Left lung (tissue), 10 donors: Measurements from ENCODE around the gene ZNF503. TPM values are rescaled to one million over a fixed set of nuclear protein-coding genes. Genes with fewer than 3 reads are reported as not detected.

Experiments
- ATAC-seq: fragments of 200-7000 bp; cut with Tn5 transposase; one replicate; pipeline ENCODE4 v1.9.1; 2020; ENCODE audit warnings: moderate library complexity
- DNase-seq, 4 donors: peaks; one replicate each; pipeline ENCODE4 v3.0.0-alpha.2; 2013 to 2020
- H3K27ac ChIP-seq, 2 donors: fragments of 200-600 bp; sonication (generic) in 1 of 2; one replicate each; pipeline versions ENCODE4 v1.5.0 to v1.8.0; 2020 to 2021
- H3K27me3 ChIP-seq, 2 donors: fragments of 200-600 bp; sonication (generic) in 1 of 2; one replicate each; pipeline versions ENCODE4 v1.5.0 to v1.8.0; 2020 to 2021
- H3K36me3 ChIP-seq, 2 donors: fragments of 200-600 bp; sonication (generic) in 1 of 2; one replicate each; pipeline versions ENCODE4 v1.5.0 to v1.8.0; 2020 to 2021
- H3K4me1 ChIP-seq, 2 donors: fragments of 200-600 bp; one replicate each; pipeline ENCODE4 v1.8.0; 2021
- H3K4me3 ChIP-seq, 2 donors: fragments of 200-600 bp; sonication (generic) in 1 of 2; one replicate each; pipeline versions ENCODE4 v1.5.0 to v1.8.0; 2020 to 2021; ENCODE audit warnings: mild to moderate bottlenecking in 1 of 2
- H3K9me3 ChIP-seq, 2 donors: fragments of 200-600 bp; sonication (generic) in 1 of 2; one replicate each; pipeline versions ENCODE4 v1.5.0 to v1.8.0; 2020 to 2021
- CTCF ChIP-seq, 2 donors: fragments of 200-600 bp; sonication (generic) in 1 of 2; IDR thresholded peaks; one replicate each; pipeline versions ENCODE4 v1.5.0 to v1.8.0; 2021; ENCODE audit warnings: antibody characterized with exemption in 2 of 2
- intact Hi-C, 2 donors: fragments of 100-400 bp; cut with DNase I; formaldehyde crosslinking; loops; one replicate each; pipeline versions ENCODE4 v1.11.2 to v1.14.2; 2022
- polyA plus RNA-seq, 6 donors: library from polyadenylated mRNA; unstranded; fragments of 120-200 nt; gene quantifications; one replicate each; pipeline ENCODE4 v1.2.1, GENCODE V29; 2013; ENCODE audit not compliant: insufficient read length in 6 of 6
- total RNA-seq, 2 donors: library from RNA; stranded (reverse); fragmentation: NEBNext Ultra II Directional; extraction: Animal tissue kit (Norgen Biotek cat#: 25700); gene quantifications; one replicate each; pipeline ENCODE4 v1.2.1, GENCODE V29; 2021
- donor health status: DM: no; HTN: yes; CAD: no.
- donor health status: DM: no; HTN: no; CAD: no.

The ZNF503 gene
- total and polyA plus RNA-seq, 8 donors, result 32.7 to 71.4 (median 50.0) TPM

GRCh38 chr10:75395066-75395931, 6.3 kb downstream of the ZNF503 start:
- Histone ChIP-seq H3K27me3 (peaks cover 0 to 67% of the 10 kb centered on the region in 2 donors), H3K36me3 (peaks cover 0 to 15% of the 10 kb centered on the region in 2 donors), H3K9me3 (no peaks in the 10 kb centered on the region), H3K4me1 (peaks cover 5 to 26% of the 10 kb centered on the region in 2 donors), H3K4me3 (peak overlapping the region; percentile 85 to 87), H3K27ac (peak overlapping the region; percentile 95 to 98)
- DNase-seq (peak; percentile 55 to 92 (median 80)), ATAC-seq (peak; percentile 49)
- intact Hi-C loops, result loop anchor here in 1 of 2 donors (5.0 to 10.0 kb wide), 3 partner anchors 98 to 1610 kb away; no protein-coding TSS in a partner anchor
- peak; percentile 95 to 98 for TF ChIP-seq CTCF (IDR thresholded peaks at IDR 0.05)

GRCh38 chr10:75394221-75394620, 7.3 kb downstream of the ZNF503 start:
- Histone ChIP-seq H3K4me1 (peaks cover 5 to 21% of the 10 kb centered on the region in 2 donors), H3K36me3 (peaks cover 0 to 11% of the 10 kb centered on the region in 2 donors), H3K4me3 (no peak overlapping the region), H3K9me3 (no peaks in the 10 kb centered on the region), H3K27ac (no peak overlapping the region), H3K27me3 (peaks cover 0 to 56% of the 10 kb centered on the region in 2 donors)
- ATAC-seq, result no peak
- DNase-seq, result no peak
- intact Hi-C loops, result loop anchor here in 1 of 2 donors (10.0 kb wide), 1 partner anchor 1611 kb away; no protein-coding TSS in a partner anchor
- no peak for TF ChIP-seq CTCF (IDR thresholded peaks at IDR 0.05)

GRCh38 chr10:75392744-75393143, 8.8 kb downstream of the ZNF503 start:
- ATAC-seq, result no peak
- TF ChIP-seq CTCF (IDR thresholded peaks at IDR 0.05), result no peak
- intact Hi-C loops, result loop anchor here in 1 of 2 donors (10.0 kb wide), 1 partner anchor 1612 kb away; no protein-coding TSS in a partner anchor

GRCh38 chr10:75392271-75392670, 9.3 kb downstream of the ZNF503 start:
- peaks cover 5 to 19% of the 10 kb centered on the region in 2 donors for H3K4me1 ChIP-seq
- no peaks in the 10 kb centered on the region for H3K36me3 ChIP-seq
- H3K9me3 ChIP-seq, result no peaks in the 10 kb centered on the region
- no peak overlapping the region for H3K27ac ChIP-seq
- no peak overlapping the region for H3K4me3 ChIP-seq
- TF ChIP-seq CTCF (IDR thresholded peaks at IDR 0.05), result no peak
- intact Hi-C loops, result loop anchor here in 1 of 2 donors (10.0 kb wide), 1 partner anchor 1613 kb away; no protein-coding TSS in a partner anchor
- ATAC-seq (no peak), DNase-seq (no peak)
- H3K27me3 ChIP-seq, result peaks cover 0 to 39% of the 10 kb centered on the region in 2 donors

More at GRCh38 chr10:75392744-75393143, 8.8 kb downstream of the ZNF503 start:
- peaks cover 5 to 21% of the 10 kb centered on the region in 2 donors for H3K4me1 ChIP-seq
- no peak overlapping the region for H3K27ac ChIP-seq
- H3K36me3 ChIP-seq, result no peaks in the 10 kb centered on the region
- peaks cover 0 to 44% of the 10 kb centered on the region in 2 donors for H3K27me3 ChIP-seq
- H3K4me3 ChIP-seq, result no peak overlapping the region
- no peaks in the 10 kb centered on the region for H3K9me3 ChIP-seq
- no peak for DNase-seq

- no peak overlapping the region for H3K4me3 ChIP-seq
- intact Hi-C loops, result loop anchor here in 1 of 2 donors (10.0 kb wide), 1 partner anchor 1615 kb away; no protein-coding TSS in a partner anchor
- DNase-seq (no peak), ATAC-seq (no peak)
- peaks cover 0 to 2% of the 10 kb centered on the region in 2 donors for H3K9me3 ChIP-seq
- peaks cover 0 to 18% of the 10 kb centered on the region in 2 donors for H3K27me3 ChIP-seq
- no peak for TF ChIP-seq CTCF (IDR thresholded peaks at IDR 0.05)
- H3K4me1 ChIP-seq, result peaks cover 0 to 6% of the 10 kb centered on the region in 2 donors
- no peaks in the 10 kb centered on the region for H3K36me3 ChIP-seq
- H3K27ac ChIP-seq, result no peak overlapping the region
Observed at GRCh38 chr10:75390178-75390577, 11.4 kb downstream of the ZNF503 start.
